GM19438 (cell line): ENCODE results near the gene ALPI.

ENCODE experiments used
- ATAC-seq: cut with Tn5 transposase; IDR thresholded peaks from one replicate; pipeline ENCODE4 v1.9.1; 2021; ENCODE audit warnings: low read depth; ENCODE audit not compliant: unreplicated experiment

The ALPI gene

DNA sequence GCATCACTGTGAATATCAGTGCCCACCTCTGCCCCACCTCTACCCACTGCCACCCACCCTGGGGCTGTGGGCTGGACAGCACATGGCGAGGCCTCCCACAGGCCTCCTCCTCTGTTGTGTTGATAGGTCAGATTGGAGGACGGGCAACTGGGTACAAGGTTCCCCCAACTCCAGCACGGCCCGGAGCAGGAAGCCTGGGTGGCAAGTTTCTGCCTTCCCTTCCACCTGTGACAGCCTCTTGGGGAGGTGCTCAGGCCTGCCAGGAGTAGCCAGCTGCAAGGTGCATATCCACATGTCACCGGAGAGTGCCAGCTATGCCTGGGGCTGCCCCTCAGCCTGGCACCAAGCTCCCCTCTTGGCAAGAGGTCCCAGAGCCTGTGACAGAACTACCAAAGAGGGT is 38.6 kb downstream of the ALPI start:
- ATAC-seq, result no peak

DNA sequence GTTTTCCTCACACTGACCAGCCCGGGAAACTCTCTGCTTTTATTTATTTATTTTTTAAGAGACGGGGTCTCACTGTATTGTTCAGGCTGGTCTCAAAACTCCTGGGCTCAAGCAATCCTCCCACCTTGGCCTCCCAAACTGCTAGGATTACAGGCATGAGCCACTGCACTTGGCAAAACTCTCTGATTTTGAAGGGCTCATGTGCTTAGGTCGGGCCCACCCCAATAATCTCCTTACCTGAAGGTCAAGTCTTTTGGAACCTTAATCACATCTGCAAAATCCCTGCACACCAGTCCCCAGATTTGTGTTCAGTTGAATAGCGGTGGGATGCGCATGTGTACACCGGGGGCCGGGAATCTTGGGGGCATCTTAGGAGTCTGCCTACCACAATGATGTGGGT is 39.3 kb downstream of the ALPI start:
- ATAC-seq, result no peak

DNA sequence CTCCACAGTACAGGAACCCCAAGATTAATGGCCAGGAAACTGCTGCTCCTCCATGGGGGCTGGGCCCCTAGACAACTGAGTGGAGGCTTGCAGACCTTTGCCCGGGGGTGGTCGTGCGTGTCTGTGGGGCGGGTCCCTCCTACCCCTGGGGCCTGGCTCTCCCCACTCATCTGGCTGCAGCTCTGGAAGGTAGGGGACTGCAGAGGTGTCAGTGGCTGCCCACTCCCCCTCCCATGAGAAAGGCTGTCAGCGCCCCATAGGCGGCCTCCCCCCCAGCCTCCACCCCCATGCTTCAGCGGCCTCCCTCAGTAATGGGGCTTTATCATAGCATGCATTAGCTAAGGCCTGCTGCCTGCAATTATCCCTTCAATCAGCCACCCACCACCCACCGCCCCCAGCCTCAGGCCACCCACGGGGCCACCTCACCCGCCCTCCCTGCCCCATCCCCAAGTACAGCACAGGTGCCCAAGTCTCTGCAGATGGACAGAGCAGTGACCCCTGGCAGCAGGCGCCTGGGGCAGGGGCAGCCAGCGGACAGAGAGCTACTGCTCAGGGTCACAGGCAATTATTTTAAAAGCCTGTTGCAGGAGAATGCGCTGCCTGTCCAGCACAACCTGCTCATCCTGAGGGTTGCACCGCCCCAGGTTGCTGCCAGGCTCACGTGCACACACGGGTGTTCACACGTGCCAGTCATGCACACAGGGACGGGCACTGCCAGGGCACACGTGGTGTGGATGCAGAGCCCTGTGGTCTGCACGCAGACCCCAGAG is 40.7 kb downstream of the ALPI start:
- no peak for ATAC-seq

DNA sequence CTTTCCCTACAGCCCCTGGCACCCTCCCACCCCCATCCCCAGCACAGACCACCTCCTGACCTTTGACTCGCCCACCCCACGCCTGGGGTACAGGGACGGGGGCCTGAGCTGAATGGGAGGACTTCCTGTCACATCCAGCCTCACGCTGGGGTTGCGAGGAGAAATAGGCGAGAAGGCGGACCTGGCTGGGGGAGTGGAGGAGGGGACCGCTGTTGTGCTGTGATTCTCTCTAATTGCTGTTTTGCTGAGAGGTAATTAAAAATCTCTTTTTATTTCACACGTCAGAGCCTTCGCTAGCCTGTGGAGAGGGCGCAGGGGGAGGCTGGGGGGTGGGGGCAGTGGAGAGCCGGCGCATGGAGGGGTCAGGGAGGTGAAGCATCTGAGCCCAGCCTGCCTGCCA is 41.4 kb downstream of the ALPI start:
- ATAC-seq, result no peak

DNA sequence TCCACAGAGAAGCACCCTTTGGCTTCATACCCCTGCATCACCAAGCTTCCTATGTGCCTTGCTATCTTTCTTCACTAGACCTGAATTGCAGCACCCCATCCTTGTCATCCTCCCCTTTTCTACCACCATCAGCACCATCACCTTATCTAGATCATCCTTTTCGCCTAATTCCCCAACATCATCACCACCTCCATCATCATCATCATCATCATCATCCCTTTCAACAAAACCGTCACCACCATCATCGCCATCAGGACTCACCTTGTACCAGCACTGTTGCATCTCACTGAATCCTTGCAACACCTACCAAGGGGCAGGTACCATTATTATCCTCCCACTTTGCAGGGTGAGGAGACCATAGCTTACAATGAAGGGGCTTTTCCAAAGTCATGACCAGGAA is 42.5 kb downstream of the ALPI start:
- ATAC-seq, result no peak

DNA sequence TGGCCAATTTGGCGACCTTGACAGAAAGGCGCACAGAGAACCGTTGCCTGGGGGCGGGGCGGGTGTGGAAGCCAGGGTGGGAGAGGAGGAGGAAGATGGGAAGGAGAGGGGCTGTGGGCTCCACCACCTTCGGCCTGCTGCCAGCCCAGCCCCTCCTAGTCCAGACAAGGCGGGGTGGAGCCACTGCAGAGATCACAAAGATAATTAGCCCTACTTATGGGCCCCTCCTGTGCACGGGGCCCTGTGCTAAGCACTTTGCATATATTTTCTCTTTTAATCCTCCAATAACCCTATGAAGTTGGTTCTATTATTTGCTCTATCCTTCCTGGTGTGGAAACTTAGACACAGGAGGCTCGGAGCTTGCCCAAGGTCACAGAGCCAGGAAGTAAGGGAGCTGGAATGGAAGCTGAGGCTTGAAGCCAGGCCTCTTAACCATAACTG is 45.4 kb downstream of the ALPI start:
- ATAC-seq, result no peak

DNA sequence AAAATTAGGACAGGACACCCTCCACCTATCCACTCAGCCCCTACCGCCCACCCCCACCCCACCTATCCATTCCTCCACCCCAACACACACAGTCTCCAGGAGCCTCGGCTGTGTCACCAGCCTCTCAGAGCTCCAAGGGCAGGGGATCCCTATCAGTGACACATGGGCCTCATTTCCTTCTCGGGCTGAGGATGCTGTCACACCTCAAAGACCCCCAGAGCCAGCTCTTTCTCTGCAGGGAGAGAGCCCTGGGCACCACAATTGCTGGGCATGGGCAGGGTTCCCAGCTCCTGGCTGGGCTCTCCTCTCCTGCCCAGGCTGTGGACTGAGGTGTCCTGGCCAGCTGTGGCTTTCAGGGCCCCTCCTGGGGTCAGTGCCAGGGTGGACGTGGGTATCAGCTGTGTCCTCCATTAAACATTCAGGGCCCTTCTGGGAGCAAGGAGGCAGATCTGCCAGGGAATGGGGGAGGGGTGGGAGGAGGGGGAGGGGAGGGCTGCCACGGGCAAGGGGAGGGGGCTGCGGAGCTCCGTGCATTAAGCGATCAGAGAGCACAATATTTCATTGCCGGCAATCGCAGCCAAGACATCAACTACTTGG is 45.9 kb downstream of the ALPI start:
- no peak for ATAC-seq

DNA sequence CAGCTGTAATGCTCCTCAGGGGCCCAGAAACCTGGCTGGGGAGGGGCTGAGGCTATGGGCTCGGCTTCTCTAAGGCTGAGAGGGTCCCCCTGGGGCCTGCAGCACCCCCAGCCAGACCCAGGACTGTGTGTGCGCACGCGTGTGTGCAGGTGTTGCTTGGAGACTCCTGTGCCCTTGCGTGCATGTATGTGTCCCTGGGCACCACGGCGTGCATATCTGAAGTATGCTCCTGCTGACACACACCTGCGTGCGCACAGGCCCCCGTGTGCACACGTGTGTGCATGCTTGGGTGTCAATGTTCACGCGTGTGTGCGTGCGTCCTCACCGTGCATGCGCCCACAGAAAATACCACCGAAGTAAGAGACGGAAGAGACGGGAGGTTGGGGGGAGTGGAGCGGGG is 46.6 kb downstream of the ALPI start:
- no peak for ATAC-seq

DNA sequence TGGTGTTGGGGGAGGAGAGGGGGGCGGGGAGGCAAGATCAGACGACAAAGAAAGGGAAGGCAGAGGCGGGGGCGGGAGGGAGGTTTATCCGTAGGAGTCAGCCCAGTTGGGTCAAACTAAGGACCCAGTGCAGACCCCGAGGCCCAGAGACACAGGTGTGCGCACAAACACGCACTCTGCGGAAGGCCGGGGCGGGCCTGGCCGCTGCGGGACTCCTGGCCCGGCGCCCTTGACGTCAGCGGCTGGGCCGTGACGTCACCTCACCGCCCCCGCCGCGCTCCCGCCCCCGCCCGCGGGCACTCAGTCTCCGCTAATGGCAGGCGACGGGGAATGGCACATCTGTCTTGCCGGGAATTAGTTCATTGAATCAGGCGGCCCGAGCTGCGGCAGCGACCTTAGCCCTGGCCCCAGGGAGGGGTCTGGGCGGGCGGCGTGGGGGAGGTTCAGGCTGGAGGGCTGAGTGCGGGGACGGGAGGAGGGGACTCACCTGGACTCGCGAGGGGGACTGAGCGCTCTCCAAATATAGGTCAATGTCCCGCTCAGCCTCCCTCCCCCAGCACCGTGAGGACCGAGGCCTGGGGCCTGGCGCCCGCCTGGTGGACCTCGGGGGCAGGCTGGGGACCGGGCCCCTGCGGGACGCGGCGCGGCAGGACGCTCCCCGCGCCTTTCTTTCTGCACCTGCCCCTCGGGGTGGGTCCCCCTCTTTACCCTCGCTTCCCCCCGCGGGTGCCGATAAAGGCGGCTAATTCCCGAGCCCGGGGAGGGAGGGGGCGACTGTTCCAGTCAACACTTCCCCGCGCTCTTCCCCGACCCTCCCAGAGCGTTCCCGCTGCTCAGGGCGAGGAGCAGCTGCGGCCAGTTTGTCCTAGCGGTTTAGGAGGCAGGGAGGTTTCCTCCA is 47.2 kb downstream of the ALPI start:
- no peak for ATAC-seq

DNA sequence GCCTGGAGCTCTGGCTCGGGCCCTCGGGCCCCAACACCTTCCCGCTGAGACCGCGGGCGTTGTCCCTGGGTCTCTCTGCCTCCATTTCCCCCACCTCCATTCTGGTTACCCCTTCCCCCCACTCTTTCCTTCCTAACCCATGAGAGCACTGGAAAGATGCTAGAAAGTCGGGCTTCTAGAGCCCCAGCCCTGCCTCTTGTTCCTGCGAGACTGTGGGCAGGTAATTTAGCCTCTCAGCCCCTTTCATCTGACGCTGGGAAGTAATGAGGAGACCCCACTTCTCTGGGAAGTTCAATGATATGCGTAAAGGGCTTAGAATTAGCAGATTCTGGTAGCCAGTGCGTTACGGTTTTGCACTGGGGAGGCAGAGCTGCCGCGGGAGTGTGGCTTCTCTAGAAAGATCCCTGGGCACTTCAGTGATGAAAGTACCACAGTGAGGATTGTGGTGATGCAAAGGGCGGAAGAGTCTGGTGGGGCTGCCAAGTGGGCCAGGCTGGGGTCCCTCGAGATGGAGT is 47.9 kb downstream of the ALPI start:
- no peak for ATAC-seq

DNA sequence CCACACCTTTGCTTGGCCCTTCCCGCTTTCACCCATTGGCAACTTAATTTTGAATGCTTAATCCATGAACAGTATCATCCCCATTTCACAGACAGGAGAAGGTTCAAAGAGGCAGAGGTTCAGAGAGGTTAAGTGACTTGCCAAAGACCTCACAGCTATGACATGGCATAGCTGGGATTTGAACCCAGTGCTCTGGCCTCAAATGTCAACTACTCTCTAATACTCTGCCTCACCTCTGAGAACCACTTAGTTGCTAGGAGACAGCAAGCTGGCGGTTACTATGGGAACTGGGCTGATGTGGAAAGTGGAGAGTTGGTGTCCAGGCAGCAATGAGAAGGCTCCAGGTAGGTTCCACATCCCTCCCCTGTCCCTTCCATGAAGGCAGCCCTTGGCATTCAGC is 48.5 kb downstream of the ALPI start:
- ATAC-seq, result no peak

DNA sequence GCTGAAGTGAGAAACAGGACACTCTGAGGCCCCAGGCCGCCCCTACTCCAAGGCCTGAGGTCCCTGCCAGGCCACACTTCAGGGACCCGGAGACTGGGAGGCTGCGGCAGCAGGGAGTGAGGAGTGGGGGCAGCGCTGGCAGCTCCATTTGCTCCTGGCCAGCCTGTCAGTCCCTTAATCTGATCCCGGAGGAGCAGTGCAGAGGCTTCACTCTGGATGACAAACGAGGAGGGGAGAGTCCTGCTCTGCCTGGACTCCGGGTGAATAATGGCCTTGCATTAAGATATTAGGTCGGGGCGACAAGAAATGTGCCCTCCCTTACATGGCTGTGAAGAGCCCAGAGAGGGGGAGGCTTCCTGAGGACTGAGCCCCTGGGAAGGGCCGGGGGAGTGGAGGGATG is 49.9 kb downstream of the ALPI start:
- ATAC-seq, result no peak

DNA sequence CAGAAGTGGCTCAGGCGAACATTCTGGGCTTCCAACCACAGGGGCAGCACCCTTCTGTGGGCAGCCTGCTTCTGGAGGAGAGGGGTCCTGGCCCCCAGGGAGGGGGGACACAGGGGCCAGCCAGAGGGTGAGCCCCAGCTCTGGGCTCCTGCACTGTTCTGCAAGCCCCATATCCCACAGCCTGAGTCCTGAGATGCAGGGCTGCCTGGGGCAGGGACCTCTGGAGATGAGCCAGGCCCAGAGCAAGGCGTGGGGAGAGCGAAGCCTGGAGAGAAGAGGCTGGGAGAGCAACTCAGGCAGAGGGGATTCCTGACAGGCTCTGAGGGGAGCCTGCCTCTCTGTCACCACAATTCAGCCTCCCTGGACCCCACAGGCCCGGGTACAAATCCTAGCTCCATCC is 50.8 kb downstream of the ALPI start:
- no peak for ATAC-seq

DNA sequence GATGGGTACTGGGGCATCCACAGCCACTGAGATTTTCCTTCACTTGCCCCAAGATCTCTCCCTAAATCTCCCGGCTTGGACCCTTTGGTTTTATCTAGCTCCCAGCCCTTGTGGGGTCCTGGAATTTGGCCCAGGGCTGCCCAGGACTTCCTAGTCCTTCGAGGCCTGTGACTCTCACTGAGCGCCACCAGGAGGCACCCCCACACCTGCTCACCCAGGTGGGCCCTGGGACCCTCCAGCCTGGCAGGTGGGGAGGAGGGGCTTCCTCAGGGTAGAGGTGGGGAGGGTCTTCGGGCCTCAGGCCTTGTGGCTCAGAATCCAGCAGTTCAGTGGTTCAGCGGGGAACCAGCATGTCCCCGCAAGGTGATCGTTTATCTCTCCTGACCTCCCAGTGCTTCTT is 52.3 kb downstream of the ALPI start:
- no peak for ATAC-seq
